Ovary (tissue), 9 donors: ENCODE results near the gene ZNF565. TPM values are rescaled to one million over a fixed set of nuclear protein-coding genes. Genes with fewer than 3 reads are reported as not detected.

Experiments
- DNase-seq, 5 donors: peaks; one replicate each; pipeline ENCODE4 v3.0.0-alpha.2; 2019 to 2020
- H3K27ac ChIP-seq, 2 donors: fragments of 200-600 bp; one replicate each; pipeline versions ENCODE4 v1.5.1 to v1.8.0; 2019 to 2022
- H3K27me3 ChIP-seq: fragments of 200-600 bp; one replicate; pipeline ENCODE4 v1.8.0; 2022
- H3K36me3 ChIP-seq: fragments of 200-600 bp; sonication (generic); one replicate; pipeline ENCODE4 v1.5.1; 2019
- H3K4me1 ChIP-seq: one replicate; pipeline ENCODE4 v1.8.1; 2013; ENCODE audit warnings: mild to moderate bottlenecking, moderate library complexity; ENCODE audit not compliant: insufficient read depth
- H3K4me3 ChIP-seq: fragments of 200-600 bp; sonication (generic); one replicate; pipeline ENCODE4 v1.5.1; 2017
- H3K9me3 ChIP-seq, 2 donors: fragments of 200-600 bp in 1 of 2; sonication (generic) in 1 of 2; one replicate each; pipeline versions ENCODE4 v1.5.1 to v1.8.1; 2013 to 2019; ENCODE audit warnings: mild to moderate bottlenecking in 1 of 2, moderate library complexity in 1 of 2
- CTCF ChIP-seq, 3 donors: fragments of 450-650 bp in 2 of 3; fragments of 200-600 bp in 1 of 3; IDR thresholded peaks; one replicate each; pipeline versions ENCODE4 v1.5.1 to v1.8.0; 2016 to 2022; ENCODE audit warnings: antibody characterized with exemption in 3 of 3, mild to moderate bottlenecking in 1 of 3
- EP300 ChIP-seq: sonication (generic); formaldehyde crosslinking; IDR thresholded peaks from one replicate; pipeline ENCODE4 v1.6.1; 2017; ENCODE audit warnings: antibody characterized with exemption
- POLR2A ChIP-seq: fragments of 450-650 bp; IDR thresholded peaks from one replicate; pipeline ENCODE4 v1.6.1; 2017; ENCODE audit warnings: antibody characterized with exemption, mild to moderate bottlenecking, moderate library complexity
- WGBS, 3 donors: extraction: QIAGEN DNeasy Blood & Tissue Kit in 1 of 3; methylation state at CpG; one replicate each; pipeline versions ENCODE4 v1.1.5 to v1.1.7; 2013 to 2017; 5-methylcytosine and 5-hydroxymethylcytosine counted together
- intact Hi-C, 4 donors: fragments of 100-400 bp; cut with DNase I; formaldehyde crosslinking; loops; one replicate each; pipeline versions ENCODE4 v1.11.0 to v1.15.1; 2022 to 2023
- polyA plus RNA-seq, 2 donors: library from polyadenylated mRNA; stranded (reverse); fragments of 200-250 nt in 1 of 2; fragments of 350-450 nt in 1 of 2; fragmentation: Illumina TruSeq in 1 of 2; extraction: RNeasy Lipid Tissue Mini Kit (QIAGEN cat#74804) in 1 of 2; gene quantifications; one replicate each; pipeline ENCODE4 v1.2.3, GENCODE V29; 2013 to 2014
- total RNA-seq, 7 donors: library from RNA; depleted of rRNA in 2 of 7; stranded (reverse); fragments of >200 nt in 2 of 7; fragmentation: NEBNext Ultra II Directional in 3 of 7; extraction: Animal tissue kit (Norgen Biotek cat#: 25700) in 3 of 7; gene quantifications; one replicate each; pipeline versions ENCODE4 v1.1.0 to v1.2.4, GENCODE V29; 2016 to 2023
- donor health status: DM: no; HTN: no; CAD: no; lungs with moderate emphysema.
- donor health status: DM: no; HTN: no; CAD: no.
- donor health status: Bipolar disorder and iron deficiency.
- donor health status: DM: yes; HTN: yes; CAD: no.
- donor health status: DM: no; HTN: no; CAD: no.
- donor health status: DM: yes; HTN: yes; CAD: no.

Gene ZNF565
- total and polyA plus RNA-seq, 9 donors, result 3.6 to 10.1 (median 7.5) TPM

- H3K27me3 ChIP-seq, result no peaks in the 10 kb centered on the region
- no peak for DNase-seq
- TF ChIP-seq CTCF (IDR thresholded peaks at IDR 0.05) (no peak), POLR2A (no peak), EP300 (no peak)
- H3K4me1 ChIP-seq, result peaks cover 6% of the 10 kb centered on the region
- H3K4me3 ChIP-seq, result no peak overlapping the region
- no peaks in the 10 kb centered on the region for H3K9me3 ChIP-seq
- 94 to 98% (median 97%) methylated on average over 6 of the region's 6 CpGs for WGBS, 3 donors
- no peaks in the 10 kb centered on the region for H3K36me3 ChIP-seq
- H3K27ac ChIP-seq, result no peak overlapping the region
- intact Hi-C loops, result no loop called here
Measured at GRCh38 chr19:36144624-36145023, 69.8 kb downstream of the ZNF565 start.

DNA sequence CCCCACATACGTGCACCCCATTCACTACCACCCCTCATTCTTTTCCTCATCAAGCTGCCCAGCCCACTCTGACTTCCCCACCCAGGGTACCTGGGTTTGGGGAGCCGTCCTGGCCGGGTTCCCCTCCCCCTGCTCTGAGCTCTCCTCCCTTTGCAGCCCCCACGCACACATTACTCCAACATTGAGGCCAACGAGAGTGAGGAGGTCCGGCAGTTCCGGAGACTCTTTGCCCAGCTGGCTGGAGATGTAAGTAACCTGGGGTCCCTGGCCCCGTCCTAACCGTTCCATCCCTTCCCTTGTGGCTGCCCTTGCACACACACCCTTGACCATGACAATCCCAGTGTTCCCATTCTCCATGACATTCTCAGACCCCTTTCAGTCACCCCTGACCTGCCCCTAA is 72.0 kb downstream of the ZNF565 start:
- H3K9me3 ChIP-seq, result no peaks in the 10 kb centered on the region
- H3K4me1 ChIP-seq, result peaks cover 6% of the 10 kb centered on the region
- H3K4me3 ChIP-seq, result no peak overlapping the region
- H3K27ac ChIP-seq, result no peak overlapping the region
- WGBS, 3 donors, result 71 to 77% (median 74%) methylated on average over 9 of the region's 9 CpGs
- no peak for TF ChIP-seq EP300
- TF ChIP-seq CTCF (IDR thresholded peaks at IDR 0.05), result no peak
- TF ChIP-seq POLR2A, result no peak
- no peak for DNase-seq
- intact Hi-C loops, result no loop called here
- H3K36me3 ChIP-seq, result no peaks in the 10 kb centered on the region
- H3K27me3 ChIP-seq, result no peaks in the 10 kb centered on the region

- Histone ChIP-seq H3K36me3 (no peaks in the 10 kb centered on the region), H3K4me3 (no peak overlapping the region), H3K9me3 (no peaks in the 10 kb centered on the region), H3K4me1 (peaks cover 6% of the 10 kb centered on the region), H3K27ac (no peak overlapping the region), H3K27me3 (no peaks in the 10 kb centered on the region)
- TF ChIP-seq CTCF (IDR thresholded peaks at IDR 0.05) (no peak), POLR2A (no peak), EP300 (no peak)
- intact Hi-C loops, result no loop called here
- DNase-seq, result peak in 1 of 5 donors; percentile 43
- WGBS, 3 donors, result 85 to 89% (median 88%) methylated on average over 14 of the region's 14 CpGs
Measured at GRCh38 chr19:36142046-36142445, 72.4 kb downstream of the ZNF565 start.

DNA sequence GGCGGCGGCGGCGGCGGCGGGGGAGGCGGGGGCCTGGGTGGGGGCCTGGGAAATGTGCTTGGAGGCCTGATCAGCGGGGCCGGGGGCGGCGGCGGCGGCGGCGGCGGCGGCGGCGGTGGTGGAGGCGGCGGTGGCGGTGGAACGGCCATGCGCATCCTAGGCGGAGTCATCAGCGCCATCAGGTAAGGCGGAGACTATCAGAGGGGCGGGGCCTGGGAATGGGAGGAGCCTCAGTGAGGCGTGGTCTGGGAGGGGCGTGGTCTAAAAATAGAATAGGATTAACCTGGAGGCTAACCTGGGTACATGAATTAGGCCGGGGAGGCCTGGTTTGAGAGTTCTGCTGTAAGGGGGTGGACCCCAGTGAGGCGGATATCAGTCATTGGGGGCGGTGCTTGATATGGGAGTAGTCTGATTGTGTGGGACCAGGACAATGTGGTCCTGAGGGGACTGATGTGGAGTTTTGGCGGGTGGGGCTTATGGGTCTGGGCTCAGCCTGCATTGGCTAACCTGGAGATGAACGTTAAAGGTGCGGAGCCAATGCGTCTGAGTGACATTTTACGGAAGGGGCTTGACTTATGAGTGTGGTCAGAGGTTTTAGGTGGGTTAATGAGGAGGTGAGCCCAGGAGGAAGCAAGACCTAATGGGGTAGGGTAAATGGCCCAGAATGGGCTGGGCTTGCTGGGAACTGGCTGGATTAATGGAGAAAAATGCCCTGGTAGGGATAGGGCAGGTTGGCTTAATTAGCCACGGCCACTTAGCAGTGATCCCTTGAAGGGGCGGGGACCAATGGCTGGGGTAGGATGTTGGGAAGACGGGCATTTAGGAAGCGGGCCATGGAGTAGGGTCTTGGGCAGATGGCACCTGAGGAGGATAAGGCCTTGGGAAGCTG is 73.2 kb downstream of the ZNF565 start:
- peak; percentile 87 to 94 (median 92) for DNase-seq
- intact Hi-C loops, result no loop called here
- TF ChIP-seq POLR2A, result peak; percentile 59
- TF ChIP-seq CTCF (IDR thresholded peaks at IDR 0.05), result no peak
- no peak for TF ChIP-seq EP300

More for the DNA sequence above, 73.2 kb downstream of the ZNF565 start:
- no peaks in the 10 kb centered on the region for H3K36me3 ChIP-seq
- H3K4me3 ChIP-seq, result peak overlapping the region; percentile 94
- peaks cover 6% of the 10 kb centered on the region for H3K4me1 ChIP-seq
- H3K27me3 ChIP-seq, result no peaks in the 10 kb centered on the region
- H3K27ac ChIP-seq, result peak overlapping the region; percentile 89 to 96
- 21 to 42% (median 21%) methylated on average over 19 to 42 of the region's 42 CpGs for WGBS, 3 donors
- H3K9me3 ChIP-seq, result no peaks in the 10 kb centered on the region
